ENCODE data around the gene CTSS.
"Not testable (repeated sequence)": the region's sequence is repeated elsewhere in the genome, so short reads cannot be mapped to it uniquely, and the experiment has no call there.

CTSS gene

DNA sequence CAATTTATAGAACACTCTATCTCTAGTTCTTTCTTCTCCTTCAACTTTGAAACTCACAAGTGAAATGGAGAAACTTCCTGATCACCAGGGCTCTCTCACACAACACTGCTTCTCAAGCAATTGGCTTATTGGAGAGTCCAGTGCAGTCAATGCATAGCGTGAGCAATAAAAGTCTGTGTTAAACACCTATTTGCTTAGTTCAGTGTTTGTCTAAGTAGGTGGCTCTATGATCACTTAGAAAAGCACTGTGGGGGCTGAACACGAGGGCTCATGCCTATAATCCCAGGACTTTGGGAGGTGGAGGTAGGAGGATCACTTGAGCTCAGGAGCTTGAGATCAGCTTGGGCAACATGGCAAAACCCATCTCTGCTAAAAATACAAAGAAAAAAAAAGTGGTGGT lies 12.2 kb downstream of the CTSS start:
- H3K9me3 Mint-ChIP-seq (ENCODE audit: low read depth): no peaks in the 10 kb centered on the region
- no peaks in the 10 kb centered on the region for H3K27me3 Mint-ChIP-seq
- H3K4me1 Mint-ChIP-seq (ENCODE audit: low read depth): no peaks in the 10 kb centered on the region
- no peak overlapping the region for H3K27ac Mint-ChIP-seq
- peaks cover 9% of the 10 kb centered on the region for H3K36me3 Mint-ChIP-seq
- no peak overlapping the region for H3K4me3 Mint-ChIP-seq

DNA sequence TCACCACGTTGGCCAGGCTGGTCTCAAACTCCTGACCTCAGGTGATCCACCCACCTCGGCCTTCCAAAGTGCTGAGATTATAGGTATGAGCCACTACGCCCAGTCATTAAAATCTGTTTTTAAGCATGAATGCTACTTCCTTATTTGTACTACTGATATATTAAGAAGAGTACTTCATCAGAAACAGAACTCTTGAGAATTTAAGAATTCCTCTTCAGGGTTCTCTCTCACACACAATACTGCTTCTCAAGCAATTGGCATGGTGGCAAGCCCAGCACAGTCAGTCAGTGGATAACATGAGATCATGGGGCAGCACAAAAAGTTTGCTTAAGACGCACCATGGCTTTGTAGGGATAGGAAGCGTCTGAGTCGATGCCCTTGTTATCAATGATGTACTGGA lies 14.1 kb downstream of the CTSS start:
- H3K36me3 Mint-ChIP-seq: peaks cover 9% of the 10 kb centered on the region
- no peaks in the 10 kb centered on the region for H3K4me1 Mint-ChIP-seq (ENCODE audit: low read depth)
- no peaks in the 10 kb centered on the region for H3K27me3 Mint-ChIP-seq
- no peak overlapping the region for H3K4me3 Mint-ChIP-seq
- no peaks in the 10 kb centered on the region for H3K9me3 Mint-ChIP-seq (ENCODE audit: low read depth)
- no peak overlapping the region for H3K27ac Mint-ChIP-seq

DNA sequence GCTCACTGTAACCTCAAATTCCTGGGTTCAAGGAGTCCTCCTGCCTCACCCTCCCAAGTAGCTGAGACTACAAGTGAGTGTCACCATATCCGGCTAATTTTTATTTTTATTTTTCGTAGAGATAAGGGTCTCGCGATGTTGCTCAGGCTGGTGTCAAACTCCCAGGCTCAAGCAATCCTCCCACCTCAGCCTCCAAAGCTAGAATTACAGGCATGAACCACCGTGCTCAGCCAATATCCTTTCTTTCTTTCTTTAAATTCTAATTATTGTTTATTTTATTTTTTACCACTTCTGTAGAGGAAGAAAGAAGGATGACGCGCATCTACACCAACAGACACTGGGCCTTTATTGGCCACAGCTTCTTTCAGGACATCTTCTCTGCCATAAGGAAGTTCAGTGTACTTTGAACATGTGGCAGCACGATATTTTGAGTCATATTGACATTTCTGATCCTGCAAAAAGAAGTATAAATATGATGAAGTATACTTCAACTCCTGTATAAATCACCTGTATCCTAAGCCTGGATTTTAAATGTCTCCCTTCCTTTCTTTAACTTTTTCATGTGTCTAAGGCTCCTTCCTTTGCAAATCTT lies 15.8 kb downstream of the CTSS start:
- no peak overlapping the region for H3K4me3 Mint-ChIP-seq
- H3K27ac Mint-ChIP-seq: no peak overlapping the region
- H3K36me3 Mint-ChIP-seq: peaks cover 9% of the 10 kb centered on the region
- no peaks in the 10 kb centered on the region for H3K9me3 Mint-ChIP-seq (ENCODE audit: low read depth)
- no peaks in the 10 kb centered on the region for H3K27me3 Mint-ChIP-seq
- no peaks in the 10 kb centered on the region for H3K4me1 Mint-ChIP-seq (ENCODE audit: low read depth)

DNA sequence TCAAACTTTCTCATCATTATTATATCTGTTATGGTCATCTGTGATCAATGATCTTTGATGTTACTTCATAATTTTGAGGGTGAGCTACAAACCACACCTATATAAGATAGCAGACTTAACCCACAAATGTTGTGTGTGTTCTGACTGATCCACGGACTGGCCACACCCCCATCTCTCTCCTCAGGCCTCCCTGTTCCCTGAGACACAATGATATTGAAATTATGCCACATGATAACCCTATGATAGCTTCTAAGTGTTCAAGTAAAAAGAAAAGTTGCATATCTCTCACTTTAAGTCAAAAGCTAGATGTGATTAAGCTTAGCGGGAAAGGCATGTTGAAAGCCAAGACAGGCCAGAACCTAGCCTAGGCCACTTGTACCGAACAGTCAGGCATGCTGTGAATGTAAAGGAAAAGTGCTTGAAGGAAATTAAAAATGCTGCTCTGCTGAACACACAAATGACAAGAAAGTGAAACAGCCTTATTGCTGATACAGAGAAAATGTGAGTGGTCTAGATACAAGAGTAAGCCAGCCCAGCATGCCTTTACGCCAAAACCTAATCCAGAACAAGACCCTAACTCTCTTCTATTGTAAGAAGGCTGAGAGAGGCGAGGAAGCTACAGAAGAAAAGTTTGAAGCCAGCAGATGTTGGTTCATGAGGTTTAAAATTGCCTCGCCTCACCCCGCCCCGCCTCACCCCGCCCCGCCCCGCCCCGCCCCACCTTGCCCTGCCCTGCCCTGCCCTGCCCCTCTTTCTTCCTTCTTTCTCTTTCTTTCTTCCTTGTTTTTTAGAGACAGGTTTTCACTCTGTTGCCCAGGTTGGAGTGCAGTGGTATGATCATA lies 16.5 kb downstream of the CTSS start:
- H3K4me1 Mint-ChIP-seq (ENCODE audit: low read depth): no peaks in the 10 kb centered on the region
- no peak overlapping the region for H3K27ac Mint-ChIP-seq
- H3K9me3 Mint-ChIP-seq (ENCODE audit: low read depth): no peaks in the 10 kb centered on the region
- H3K4me3 Mint-ChIP-seq: no peak overlapping the region
- H3K36me3 Mint-ChIP-seq: peaks cover 9% of the 10 kb centered on the region
- no peaks in the 10 kb centered on the region for H3K27me3 Mint-ChIP-seq

DNA sequence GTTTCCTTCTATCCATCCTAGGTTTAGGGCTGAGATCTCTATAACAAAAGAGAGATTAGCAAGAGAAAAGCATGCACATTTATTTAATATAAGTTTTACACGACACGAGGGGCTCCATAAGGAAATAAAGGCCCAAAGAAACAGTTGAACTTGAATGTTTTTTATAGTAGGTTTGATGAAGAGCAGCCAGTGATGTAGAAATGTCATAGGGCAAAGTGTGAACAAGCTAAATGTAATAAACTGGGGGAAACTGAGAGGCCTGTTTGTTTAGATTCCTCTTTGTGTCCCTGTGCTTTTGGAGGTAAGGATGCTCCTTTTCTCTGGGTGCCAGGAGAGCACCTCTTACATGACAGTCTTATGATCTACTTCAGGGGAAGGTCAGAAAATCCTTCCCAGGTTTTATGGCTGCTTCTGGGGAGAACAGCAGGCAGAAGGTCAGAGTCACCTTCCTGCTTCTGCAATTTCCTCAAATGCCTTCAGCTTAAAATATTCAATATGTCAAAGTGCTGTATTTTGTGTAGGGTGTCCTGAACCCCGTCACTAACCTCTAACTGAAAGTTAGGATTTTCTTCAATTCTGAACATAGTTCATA lies 35.4 kb downstream of the CTSS start:
- Mint-ChIP-seq H3K4me3 (no peak overlapping the region), H3K9me3 (ENCODE audit: low read depth) (no peaks in the 10 kb centered on the region), H3K27ac (no peak overlapping the region), H3K4me1 (ENCODE audit: low read depth) (no peaks in the 10 kb centered on the region), H3K27me3 (no peaks in the 10 kb centered on the region), H3K36me3 (no peaks in the 10 kb centered on the region)

DNA sequence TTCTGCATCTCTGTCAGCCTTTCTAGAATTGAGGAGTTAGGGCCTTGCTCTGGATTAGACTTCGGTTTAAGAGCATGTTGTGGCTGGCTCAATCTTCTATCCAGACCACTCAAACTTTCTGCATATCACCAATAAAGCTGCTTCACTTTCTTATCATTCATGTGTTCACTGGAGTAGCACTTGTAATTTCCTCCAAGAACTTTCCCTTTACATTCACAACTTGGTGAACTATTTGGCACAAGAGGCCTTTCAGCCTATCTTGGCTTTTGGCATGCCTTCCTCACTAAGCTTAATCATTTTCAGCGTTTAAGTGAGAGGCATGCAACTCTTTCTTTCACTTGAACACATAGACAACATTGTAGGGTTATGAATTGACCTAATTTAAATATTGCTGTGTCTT lies 41.2 kb downstream of the CTSS start:
- no peaks in the 10 kb centered on the region for H3K27me3 Mint-ChIP-seq
- no peaks in the 10 kb centered on the region for H3K9me3 Mint-ChIP-seq (ENCODE audit: low read depth)
- H3K36me3 Mint-ChIP-seq: no peaks in the 10 kb centered on the region
- no peak overlapping the region for H3K27ac Mint-ChIP-seq
- H3K4me1 Mint-ChIP-seq (ENCODE audit: low read depth): no peaks in the 10 kb centered on the region
- H3K4me3 Mint-ChIP-seq: no peak overlapping the region

DNA sequence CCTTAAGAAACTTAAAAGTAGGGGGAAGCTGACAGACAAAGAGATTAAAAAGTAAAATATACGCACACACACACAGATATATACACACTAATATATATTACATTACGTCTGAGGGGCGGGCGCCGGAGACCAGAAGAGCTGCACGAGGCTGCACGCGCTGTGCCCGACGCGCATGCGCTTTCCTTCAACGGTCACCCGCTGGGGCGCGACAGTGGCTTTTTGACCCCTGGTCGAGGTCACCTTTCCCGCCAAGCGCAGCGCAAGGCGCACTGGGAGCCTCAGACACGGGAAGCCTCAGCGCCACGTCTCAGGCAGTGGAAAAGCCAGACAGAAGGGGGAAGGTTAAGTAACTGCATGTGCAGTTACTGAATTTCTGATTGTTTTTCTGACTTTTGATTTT lies 44.9 kb downstream of the CTSS start, which contains the start of gene HORMAD1:
TSS of gene HORMAD1 (minus strand) at position 193 of the 400 bp plus-strand sequence. CDS start 1,390 bp downstream, outside the sequence.
- Mint-ChIP-seq H3K9me3 (ENCODE audit: low read depth) (no peaks in the 10 kb centered on the region), H3K4me3 (no peak within 1 kb of the TSS), H3K27me3 (no peaks in the 10 kb centered on the region), H3K36me3 (no peaks in the 10 kb centered on the region), H3K4me1 (ENCODE audit: low read depth) (no peaks in the 10 kb centered on the region), H3K27ac (no peak within 1 kb of the TSS)

DNA sequence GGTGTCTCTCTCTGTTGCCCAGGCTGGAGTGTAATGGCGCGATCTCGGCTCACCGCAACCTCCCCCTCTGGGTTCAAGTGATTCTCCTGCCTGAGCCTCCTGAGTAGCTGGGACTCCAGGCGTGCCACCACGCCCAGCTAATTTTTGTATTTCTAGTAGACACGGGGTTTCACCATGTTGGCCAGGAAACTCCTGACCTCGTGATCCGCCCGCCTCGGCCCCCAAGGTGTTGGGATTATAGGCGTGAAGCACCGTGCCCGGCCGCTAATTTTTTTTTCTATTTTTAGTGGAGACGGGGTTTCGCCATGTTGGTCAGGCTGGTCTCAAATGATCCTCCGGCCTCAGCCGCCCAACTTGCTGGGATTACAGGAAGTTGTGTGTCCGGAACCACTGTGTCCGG lies 45.5 kb downstream of the CTSS start:
- Mint-ChIP-seq H3K4me3 (no peak overlapping the region), H3K36me3 (no peaks in the 10 kb centered on the region), H3K9me3 (ENCODE audit: low read depth) (no peaks in the 10 kb centered on the region), H3K4me1 (ENCODE audit: low read depth) (no peaks in the 10 kb centered on the region), H3K27ac (no peak overlapping the region), H3K27me3 (no peaks in the 10 kb centered on the region)

DNA sequence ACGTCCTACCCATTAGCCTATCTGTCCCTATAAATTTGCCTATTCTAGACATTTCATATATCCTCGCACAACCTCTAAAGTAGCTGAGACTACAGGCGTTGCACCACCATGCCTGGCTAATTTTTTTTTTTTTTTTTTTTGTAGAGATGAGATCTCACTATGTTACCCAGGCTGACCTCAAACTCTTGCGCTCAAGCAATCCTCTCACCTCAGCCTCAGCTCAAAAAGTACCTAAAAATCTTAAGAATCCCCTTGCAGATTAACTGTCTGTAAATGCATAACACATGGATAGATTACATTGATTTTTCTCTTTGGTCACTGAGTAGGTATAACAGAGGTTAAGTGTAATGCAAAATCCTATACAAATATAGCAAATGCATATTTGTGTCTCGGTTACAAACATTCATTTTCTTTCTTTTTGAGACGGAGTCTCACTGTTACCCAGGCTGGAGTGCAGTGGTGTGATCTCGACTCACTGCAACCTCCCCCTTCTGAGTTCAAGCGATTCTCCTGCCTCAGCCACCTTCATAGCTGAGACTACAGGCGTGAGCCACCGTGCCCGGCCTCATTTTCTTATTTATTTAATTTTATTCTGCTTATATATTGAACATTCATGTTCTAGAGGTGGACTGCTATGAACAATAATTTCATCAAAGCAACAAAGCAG lies 47.2 kb downstream of the CTSS start:
- H3K4me1 Mint-ChIP-seq (ENCODE audit: low read depth): no peaks in the 10 kb centered on the region
- H3K9me3 Mint-ChIP-seq (ENCODE audit: low read depth): no peaks in the 10 kb centered on the region
- H3K4me3 Mint-ChIP-seq: no peak overlapping the region
- H3K27ac Mint-ChIP-seq: no peak overlapping the region
- no peaks in the 10 kb centered on the region for H3K27me3 Mint-ChIP-seq
- H3K36me3 Mint-ChIP-seq: no peaks in the 10 kb centered on the region

DNA sequence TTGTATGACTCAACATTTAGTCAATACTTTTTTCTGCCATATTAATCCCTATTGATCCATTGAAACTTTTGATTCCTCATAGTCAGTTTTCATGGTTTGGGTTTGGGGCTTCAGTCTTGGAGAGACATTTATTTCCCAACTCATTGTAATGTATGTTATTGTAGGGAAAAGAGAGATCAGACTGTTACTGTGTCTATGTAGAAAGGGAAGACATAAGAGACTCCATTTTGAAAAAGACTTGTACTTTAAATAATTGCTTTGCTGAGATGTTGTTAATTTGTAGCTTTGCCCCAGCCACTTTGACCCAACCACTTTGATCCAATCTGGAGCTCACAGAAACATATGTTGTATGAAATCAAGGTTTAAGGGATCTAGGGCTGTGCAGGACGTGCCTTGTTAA lies 56.5 kb downstream of the CTSS start:
- H3K27me3 Mint-ChIP-seq; H3K27ac Mint-ChIP-seq; H3K36me3 Mint-ChIP-seq; H3K9me3 Mint-ChIP-seq (ENCODE audit: low read depth); H3K4me3 Mint-ChIP-seq; H3K4me1 Mint-ChIP-seq (ENCODE audit: low read depth): not testable (repeated sequence)

DNA sequence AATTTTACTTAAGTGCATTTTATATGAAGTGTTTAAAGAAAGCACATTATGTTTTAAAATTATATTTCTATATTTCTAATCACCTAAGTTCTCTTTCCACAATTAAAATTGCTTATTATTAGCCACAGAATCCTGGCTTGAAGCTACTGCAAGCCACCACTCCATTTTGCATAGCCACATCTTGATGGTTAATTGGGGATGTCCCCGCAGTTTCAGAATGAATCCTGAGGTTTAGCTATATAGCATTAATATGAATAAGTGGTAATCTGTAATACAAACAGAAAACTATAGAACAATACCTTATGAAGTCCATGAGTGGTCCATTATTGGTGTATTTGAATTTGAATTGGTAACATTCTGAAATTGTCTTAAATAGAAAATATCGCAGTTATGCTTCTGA lies 57.0 kb downstream of the CTSS start:
- Mint-ChIP-seq H3K4me1 (ENCODE audit: low read depth) (peaks cover 3% of the 10 kb centered on the region), H3K9me3 (ENCODE audit: low read depth) (no peaks in the 10 kb centered on the region), H3K36me3 (no peaks in the 10 kb centered on the region), H3K4me3 (no peak overlapping the region), H3K27me3 (no peaks in the 10 kb centered on the region), H3K27ac (no peak overlapping the region)

DNA sequence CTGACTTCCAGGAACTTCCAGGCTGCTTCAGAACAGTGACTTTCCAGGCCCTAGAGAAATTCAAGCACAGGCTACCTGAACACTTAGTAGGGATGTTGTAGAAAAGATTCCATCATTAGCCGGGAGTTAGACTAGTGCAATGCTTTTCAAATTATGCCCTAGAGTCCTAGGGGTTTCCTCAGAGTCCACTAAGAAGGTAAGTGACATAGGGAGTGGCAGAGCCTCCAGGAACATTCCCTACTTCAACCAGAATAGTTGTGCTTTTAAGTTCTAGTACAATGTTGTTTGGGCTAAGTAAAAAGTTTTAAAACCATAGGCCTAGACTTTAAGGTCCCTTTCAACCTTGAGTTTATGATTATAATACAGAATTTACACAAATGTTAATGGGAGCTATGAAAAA lies 59.5 kb downstream of the CTSS start:
- H3K9me3 Mint-ChIP-seq (ENCODE audit: low read depth): no peaks in the 10 kb centered on the region
- no peak overlapping the region for H3K27ac Mint-ChIP-seq
- H3K36me3 Mint-ChIP-seq: no peaks in the 10 kb centered on the region
- H3K4me3 Mint-ChIP-seq: no peak overlapping the region
- peaks cover 3% of the 10 kb centered on the region for H3K4me1 Mint-ChIP-seq (ENCODE audit: low read depth)
- H3K27me3 Mint-ChIP-seq: no peaks in the 10 kb centered on the region

DNA sequence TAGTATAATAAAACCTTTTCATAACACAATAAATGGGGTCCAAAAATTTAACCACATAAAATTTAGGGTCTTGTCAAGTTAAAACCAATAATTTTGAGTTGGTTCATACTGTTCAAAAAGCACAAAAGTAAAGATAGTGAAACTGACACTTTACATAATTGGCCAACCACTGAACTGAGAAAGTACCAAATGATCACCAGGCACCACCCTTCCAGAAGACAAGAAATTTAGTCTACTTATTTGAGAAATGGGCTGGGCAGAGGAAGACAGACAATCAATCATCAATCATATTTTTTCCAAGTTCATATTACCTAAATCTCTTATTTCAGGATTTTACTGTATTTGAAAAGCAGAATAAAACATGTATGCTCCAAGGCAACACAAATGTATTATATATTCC lies 62.2 kb downstream of the CTSS start:
- H3K4me3 Mint-ChIP-seq: no peak overlapping the region
- H3K4me1 Mint-ChIP-seq (ENCODE audit: low read depth): no peaks in the 10 kb centered on the region
- no peak overlapping the region for H3K27ac Mint-ChIP-seq
- H3K9me3 Mint-ChIP-seq (ENCODE audit: low read depth): no peaks in the 10 kb centered on the region
- peaks cover 1% of the 10 kb centered on the region for H3K27me3 Mint-ChIP-seq
- H3K36me3 Mint-ChIP-seq: no peaks in the 10 kb centered on the region

DNA sequence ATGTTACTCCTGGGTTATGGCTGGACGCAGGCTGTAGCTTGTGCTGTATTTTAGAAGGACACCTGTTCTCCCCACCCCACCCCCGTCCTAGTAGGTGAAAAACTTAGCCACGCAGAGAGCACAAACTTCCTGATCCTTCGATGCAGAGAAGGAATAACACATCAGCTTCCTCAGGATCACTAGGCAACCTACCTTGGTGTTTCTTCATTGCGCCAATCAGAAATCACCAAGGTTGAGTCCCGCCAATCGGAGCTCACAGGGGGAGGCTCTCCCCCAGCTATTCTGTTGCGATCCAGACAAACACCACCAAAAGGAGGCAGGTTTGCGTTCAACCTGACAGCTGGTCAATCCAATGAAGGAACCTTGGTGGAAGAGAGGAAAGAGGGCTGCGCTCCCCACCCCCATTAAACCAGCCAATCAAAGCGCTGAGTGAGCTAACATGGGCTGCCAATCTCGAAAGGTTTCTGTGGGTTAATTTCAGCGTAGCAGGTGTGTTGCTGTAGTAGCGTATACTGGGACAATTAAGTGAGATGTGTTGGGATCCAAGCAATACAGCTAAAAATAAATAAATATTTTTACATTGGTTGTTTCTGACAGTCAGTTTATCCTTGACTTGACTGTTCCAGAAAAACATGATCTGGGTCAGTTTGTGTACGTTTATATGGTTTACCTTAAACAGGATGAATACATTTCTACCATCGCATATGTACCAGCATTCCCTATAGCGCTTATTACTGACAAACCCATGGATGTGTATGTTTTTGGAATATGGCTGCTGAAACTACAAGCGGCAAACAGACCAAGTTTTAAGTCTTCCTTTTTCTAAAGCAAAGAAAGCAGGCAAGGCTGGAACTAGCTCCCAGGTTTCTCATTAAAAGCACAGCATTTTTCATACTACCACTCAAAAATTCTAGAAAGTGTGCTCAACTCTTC lies 68.3 kb downstream of the CTSS start, which contains the start of gene GOLPH3L:
TSS of gene GOLPH3L (minus strand) at position 160 of the 933 bp plus-strand sequence. CDS start 2,316 bp downstream, outside the sequence.
- H3K4me1 Mint-ChIP-seq (ENCODE audit: low read depth): peaks cover 36% of the 10 kb centered on the region
- H3K36me3 Mint-ChIP-seq: peaks cover 2% of the 10 kb centered on the region
- H3K27ac Mint-ChIP-seq: peak within 1 kb of the TSS; percentile 86
- peak within 1 kb of the TSS; percentile 100 for H3K4me3 Mint-ChIP-seq
- no peaks in the 10 kb centered on the region for H3K9me3 Mint-ChIP-seq (ENCODE audit: low read depth)
- peaks cover 1% of the 10 kb centered on the region for H3K27me3 Mint-ChIP-seq

All from activated naive CD8-positive, alpha-beta T cell (primary cell).